Stimulated activated CD4-positive, alpha-beta T cell treated with anti-CD3 and anti-CD28 coated beads, Interleukin-1b, Interleukin-23, amount 100 ng/mL, for 48 hours (primary cell): ENCODE results near the gene ELL2.
"Not testable (repeated sequence)": the region's sequence is repeated elsewhere in the genome, so short reads cannot be mapped to it uniquely, and the experiment has no call there.

ENCODE experiments used
- DNase-seq: peaks from one replicate; pipeline ENCODE4 v3.0.0-alpha.2; 2020

ELL2 gene

DNA sequence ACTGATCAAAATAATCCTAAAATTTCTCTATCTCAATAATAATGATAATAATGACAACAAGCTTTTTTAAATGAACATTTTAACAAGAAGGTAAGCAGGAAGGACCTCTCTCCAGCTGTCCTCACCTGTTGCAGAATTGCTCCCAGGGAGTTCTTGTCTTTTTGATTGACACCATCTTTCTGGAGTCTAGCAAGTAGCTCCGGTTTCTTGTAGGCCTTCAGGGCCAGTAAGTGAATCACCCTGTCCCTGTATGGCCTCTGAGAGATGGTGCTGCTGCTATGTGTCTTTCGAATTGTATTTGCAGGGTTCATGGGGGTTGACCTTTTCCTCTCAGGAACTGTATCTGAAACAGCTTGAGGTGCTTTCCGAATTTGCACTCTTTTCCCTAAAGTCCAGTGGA lies 55.3 kb downstream of the ELL2 start:
- DNase-seq, result not testable (repeated sequence)

DNA sequence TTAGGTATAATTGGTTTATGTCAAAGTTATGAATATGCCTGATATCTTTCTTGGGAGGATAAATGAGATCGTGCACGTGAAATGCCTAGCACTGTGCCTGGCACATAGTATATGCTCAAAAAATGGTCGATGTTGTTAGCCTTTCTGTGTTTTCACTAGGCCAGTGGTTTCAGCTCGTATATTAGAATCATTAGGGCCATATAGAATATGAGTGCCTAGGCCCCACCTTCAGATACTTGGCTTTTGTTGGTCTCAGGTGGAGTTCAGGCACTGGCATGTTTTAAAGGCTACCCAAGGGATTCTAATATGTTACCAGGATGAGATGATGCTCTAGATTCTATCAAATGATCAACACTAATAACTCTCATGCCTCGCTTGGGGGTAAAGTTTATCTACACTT lies 56.8 kb downstream of the ELL2 start:
- no peak for DNase-seq

DNA sequence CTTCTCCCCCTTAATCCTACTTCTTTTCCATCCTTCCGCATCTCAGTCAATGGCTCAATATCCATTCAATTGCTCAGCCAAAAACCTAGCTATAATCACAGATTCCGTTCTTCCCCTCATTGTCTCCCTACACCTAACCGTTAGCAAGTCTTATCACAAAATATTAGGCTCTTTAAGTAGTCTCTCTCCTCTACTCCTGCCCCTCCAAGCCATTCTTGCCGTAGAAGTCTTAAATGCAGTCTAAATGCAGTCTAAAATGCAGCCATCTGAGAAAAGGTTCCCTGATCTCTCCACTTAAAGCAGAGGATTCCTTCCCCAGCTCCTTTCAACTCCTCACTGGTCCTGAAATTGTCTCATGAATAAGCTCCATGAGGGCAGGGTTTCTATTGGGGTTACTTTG lies 57.8 kb downstream of the ELL2 start:
- DNase-seq, result no peak

DNA sequence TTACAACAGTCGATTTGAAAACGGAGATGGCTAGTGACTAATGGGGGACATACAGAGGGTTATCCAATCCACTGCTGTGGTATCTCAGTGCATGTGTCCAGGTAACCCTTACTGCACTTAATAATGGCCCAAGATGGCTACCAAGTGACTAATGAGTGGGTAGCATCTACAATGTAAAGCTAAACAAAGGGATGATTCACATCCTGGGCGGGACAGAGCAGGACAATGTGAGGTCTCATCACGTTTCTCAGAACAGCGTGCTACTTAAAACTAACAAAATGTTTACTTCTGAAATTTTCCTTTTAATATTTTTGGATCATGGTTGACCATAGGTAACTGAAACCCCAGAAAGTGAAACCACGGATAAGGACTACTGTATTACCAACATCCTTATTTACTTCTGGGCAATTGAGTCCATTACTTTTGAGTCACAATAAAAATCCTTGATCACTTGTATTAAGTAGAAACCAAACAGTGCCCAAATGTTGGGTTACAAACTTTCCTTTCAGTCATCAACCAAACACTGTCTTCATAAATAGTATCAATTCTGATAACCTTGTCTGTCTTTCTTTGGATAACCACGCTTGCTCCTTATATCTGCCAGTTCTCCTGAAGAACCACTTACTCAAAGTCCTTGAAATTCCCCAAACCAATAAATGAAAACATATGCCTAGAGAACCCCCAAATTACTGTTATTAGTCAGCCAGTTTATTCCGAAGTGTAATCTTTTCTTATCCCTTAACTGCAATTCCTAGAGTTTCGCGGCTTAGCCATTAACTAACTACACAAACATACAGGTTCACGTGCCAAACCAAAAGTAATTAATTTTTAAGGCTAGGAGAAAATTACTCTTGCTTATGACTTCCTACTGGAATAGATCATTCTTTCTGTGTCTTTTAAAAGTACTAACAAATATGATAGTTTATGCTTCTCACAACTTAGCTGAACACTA lies 59.7 kb downstream of the ELL2 start:
- DNase-seq, result peak; percentile 10

DNA sequence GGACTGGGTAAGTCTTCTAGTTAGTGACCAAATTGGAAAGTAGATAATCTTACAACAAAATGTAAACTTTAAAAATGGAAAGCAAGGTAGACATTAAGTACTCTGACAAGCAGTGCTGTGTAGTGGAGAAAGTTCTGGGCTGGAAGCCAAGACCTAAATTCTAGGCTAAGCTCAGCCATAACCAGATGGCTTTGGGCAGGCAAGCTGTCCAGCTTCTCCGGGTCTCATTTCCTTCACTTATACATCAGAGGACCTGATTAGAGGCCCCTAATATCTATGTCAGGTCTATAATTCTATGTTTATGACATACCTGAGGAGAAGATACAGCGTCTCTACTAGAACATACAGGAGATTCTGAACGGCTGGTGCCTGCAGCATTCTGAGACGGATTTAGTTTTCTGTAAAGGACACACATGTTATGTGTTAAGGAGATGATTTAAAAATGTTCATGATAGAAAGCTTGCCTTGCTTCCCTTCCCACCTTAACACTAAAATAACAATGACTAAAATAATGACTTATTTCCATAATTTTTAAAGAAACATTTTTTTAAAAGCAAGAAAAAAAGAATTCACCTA lies 61.2 kb downstream of the ELL2 start:
- DNase-seq, result no peak

DNA sequence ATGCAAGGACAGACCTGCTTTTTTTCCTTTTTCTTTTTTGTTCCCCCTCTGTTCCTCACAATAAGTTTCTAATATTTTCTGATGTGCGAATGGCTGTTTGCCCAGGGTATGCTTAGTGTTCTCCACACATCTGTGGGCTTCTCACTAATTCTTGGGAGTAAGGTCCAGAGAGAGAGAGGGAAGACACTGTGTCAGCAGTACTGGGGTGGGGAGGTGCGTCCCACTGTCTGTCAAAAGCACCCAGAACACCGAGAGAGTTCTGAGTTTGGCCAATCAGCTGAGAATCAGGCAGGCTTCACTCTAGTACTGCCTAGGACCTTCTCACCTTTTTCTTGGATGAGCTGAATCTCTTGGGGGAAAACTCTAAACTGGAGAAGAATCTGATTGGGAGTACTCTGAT lies 61.8 kb downstream of the ELL2 start:
- DNase-seq, result no peak

DNA sequence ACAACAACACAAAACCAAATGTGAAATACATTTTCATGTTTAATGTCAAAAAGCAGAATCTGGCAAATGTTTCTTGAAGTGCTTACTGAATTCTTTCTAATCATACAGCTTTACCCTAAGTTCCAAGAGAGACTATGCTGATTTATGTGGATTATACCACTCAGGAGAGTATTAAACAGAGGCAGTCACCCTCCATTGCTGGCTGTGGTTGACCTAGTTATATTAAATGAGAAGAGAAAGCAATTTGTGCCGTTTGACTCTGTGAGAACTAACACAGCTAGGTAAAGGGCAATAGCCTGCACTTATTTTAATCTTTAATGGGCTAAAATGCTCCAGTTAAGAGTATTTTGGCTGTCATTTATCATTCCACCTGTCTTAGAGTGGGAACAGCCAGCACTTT lies 62.6 kb downstream of the ELL2 start:
- DNase-seq, result no peak

DNA sequence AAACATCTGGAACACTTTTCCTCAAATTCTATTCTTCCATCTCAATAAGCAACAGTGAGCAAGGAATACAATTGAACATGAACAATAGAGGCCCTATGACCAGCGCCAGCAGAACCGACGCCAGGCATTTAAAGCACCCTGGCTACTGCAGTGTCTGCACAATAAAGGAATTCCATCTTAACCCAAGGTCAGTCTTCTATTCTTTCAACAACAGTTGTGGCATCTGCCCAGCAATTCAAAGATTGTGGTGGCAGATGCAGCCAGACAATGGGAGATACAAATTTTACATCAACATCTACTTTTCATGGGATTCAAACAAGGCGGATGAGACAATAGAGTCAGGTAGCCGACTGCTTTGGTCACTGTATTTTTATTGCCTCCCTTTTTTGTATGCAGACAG lies 65.9 kb downstream of the ELL2 start:
- no peak for DNase-seq

DNA sequence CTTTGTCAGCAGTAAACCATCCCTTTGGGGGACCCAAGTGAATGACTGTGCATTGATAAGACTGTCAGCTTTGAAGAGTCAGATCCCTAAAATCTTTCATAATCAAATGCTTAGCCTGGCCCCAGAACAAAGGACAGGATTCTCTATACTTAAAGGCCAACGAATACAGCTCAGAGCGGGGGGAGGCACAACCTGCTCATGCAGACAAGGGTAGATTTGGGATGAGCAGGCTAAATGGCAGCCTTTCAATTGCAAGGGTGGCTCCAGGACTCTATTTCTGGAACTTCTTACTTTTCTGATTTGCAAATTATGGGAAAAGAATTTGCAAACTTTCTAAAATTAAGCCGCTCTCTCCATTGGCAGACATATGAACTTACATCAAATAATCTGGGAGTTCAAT lies 66.4 kb downstream of the ELL2 start:
- no peak for DNase-seq

DNA sequence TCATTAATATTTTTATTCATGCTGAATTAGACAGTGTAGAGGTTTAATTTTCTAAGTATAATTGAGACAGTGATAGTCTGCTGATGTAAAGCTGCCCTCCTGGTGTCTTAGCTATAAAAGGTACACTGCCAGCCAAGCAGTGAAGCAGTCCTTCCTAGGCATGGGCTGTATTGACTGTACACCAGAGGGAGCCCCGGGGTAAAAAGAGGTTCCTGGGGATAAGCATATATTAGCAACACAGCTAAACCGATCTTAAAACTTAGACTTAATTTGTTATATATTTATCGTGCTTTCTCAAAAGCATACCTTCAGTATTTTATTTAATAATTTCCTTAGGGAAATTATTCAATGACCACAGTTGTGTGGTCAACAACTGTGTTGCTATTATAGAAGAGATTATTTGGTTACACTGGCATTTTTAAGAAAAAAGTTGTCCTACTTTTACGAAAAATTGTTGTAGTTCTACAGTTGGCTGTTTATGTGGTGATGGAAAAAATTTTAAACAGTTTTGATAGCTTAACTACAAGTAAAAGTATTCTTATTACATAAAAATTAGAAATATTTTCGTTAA lies 68.8 kb downstream of the ELL2 start:
- peak; percentile 22 for DNase-seq

DNA sequence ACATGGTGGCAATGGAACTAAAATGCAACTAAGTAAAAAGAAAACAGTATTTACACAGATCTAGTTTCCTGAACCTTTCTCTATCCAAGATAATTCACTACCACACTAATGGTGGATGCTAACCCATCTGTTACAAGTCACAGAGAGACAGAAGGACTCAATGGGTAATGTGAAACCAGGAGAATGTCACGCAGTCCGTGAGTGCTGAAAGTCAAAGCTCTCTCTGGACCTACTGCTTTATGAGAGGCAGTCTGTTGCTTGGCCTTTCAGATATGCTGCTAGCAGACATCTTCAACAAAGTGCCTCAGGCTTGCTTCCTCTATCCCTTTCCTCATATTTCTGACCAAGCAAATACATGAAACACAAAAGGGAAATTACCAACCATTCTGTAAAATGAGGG lies 70.2 kb downstream of the ELL2 start:
- no peak for DNase-seq

DNA sequence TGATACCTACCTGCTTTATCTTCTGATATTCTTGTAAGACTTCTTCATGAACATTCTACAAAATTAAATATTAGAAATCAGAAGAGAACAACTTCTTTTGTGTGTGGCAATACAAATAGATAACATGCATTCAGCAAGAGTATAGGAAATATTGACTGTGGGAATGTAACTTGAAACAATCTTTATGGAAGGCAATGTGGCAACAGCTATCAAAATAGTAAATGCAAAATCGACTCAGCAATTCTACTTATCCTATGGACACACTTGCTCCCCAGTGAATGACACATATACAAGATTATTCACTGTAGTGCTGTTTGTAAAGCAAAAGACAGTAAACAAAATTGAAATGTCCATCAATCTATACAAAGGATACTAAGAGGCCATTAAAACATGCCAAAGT lies 72.6 kb downstream of the ELL2 start:
- no peak for DNase-seq

DNA sequence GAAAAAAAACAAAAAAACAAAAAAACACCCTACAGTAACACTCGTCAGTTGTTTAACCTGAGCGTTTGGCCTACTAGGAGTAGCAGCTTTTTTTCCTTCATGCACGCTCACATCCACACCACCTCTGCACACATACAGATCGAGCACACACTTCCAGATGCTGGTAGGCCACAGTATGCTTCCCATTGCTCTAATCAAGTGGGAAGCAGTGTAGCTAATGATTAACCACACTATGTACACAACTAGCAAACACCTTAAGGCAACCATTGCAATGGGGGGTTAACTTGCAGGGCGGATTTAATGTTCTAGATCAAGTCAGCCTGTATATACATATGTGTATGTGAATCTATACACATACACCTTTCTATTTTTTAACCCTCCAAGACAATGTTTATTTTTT lies 73.7 kb downstream of the ELL2 start:
- no peak for DNase-seq

DNA sequence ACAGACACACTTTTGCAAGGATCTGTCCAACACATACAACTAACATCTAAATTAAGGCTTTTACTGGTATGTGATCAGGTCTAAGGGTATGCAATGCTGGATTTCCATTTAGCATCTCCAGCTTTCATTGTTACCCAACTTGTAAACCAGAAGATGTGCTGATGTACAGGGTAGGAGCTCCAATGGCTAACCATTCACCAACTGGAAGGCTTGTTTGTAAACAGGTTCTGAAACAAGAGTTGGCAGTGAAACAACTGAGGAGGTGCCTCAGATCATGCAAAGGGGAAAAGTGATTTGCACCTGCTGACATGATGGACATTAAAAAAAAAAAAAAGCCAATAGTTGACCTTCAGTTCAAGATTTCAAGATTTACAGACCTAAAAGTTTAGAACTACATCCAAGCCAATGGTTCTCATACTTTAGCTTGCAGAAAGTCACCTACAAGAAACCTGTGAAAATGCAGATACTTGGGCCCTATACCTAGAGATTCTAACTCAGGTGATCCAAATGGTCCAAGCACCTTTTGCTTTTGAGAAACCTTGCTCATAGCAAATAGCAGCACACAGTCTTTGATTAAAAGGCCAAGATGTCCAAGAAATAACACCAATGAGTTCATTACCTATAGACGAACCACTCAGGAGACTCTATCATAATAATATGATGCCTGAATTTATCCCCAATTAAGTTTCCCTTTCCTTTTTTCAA lies 75.2 kb downstream of the ELL2 start:
- DNase-seq, result no peak

DNA sequence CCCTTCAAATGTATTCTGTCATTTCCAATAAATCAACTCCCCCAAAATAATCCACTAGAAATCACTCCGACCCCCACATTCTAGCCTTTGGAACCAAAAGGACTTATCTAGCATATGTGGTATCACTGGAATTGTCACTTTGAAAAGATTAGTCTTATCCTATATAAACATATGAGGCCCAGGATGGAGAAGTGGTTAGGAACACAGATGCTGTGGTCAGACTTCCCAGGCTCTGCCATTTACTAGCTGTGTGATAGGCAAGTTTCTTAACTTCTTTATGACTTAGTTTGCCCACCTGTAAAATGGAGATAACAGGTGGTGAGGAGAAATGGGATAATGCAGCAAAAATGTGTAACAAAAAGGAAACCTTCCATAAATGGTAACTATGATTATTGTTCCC lies 77.1 kb downstream of the ELL2 start:
- DNase-seq, result no peak

DNA sequence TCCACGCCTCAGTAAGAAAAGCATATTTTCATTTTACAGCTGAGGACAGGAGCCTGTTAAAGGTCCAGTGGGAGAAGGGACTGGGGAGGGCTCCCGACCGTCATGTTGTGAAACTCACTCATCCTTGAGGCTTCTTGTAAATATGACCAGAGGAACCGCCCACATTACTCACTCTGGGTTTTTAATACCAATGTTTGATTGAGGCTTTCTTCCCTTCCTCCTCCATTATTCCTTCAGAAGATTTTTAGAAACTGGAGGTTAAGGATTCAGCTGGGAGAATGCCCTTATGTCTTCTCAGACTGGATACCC lies 77.7 kb downstream of the ELL2 start:
- DNase-seq, result no peak

DNA sequence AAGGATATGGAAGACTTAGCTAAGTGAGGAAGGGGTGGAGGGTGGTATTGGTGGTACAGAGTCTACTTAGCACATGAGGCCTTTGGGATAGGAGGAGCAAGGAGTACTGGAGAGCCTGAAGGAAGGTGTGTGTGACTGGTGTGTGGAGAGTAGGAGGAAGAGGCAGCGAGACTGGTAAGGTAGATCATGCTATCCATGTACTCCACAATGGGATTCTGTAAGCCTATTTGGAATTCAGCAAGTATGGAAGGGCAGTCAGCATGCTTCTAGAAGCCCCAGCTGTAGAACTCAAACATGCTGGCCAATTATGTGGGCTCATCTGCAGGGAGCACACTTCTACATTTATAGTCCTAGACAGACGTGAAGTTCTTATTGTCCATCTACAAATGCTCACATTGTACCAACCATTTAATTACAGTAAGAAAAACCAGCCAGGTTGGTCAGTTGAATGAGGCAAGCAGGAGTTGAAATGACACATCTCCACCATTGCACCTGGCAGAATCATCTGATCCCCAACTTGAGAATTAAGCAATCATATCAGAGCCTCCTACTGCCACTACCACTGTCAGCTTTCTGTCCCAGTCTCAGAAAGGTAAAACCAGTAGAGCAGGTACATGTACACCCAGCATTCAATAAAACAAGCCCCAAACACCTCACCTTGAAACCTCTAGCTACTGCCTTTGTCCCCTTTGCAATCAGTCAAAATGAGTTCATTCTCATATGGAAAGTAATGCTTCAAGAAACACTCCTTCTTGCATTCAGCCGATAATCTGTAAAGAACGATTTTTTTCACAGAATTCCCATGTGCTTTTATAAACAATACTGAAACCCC lies 78.2 kb downstream of the ELL2 start:
- no peak for DNase-seq

DNA sequence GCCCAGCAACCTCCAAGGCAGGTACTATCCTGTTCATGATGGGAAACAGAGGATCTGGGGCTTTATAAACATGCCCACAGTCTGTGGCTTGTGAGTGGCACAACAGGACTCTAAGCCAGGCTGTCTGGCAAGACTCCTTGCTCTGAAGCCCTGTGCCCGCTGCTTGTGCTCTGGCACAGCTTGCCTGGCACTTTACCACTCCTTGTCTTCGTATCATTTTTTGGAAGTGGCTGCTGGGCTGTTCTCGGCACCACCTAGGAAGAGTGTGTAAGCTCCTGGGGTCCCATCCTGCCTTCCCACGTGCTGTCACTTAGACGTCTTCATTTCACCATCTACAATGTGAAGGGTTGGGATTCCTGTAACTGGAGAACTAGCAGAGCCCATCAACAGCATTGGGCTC lies 79.8 kb downstream of the ELL2 start:
- no peak for DNase-seq

DNA sequence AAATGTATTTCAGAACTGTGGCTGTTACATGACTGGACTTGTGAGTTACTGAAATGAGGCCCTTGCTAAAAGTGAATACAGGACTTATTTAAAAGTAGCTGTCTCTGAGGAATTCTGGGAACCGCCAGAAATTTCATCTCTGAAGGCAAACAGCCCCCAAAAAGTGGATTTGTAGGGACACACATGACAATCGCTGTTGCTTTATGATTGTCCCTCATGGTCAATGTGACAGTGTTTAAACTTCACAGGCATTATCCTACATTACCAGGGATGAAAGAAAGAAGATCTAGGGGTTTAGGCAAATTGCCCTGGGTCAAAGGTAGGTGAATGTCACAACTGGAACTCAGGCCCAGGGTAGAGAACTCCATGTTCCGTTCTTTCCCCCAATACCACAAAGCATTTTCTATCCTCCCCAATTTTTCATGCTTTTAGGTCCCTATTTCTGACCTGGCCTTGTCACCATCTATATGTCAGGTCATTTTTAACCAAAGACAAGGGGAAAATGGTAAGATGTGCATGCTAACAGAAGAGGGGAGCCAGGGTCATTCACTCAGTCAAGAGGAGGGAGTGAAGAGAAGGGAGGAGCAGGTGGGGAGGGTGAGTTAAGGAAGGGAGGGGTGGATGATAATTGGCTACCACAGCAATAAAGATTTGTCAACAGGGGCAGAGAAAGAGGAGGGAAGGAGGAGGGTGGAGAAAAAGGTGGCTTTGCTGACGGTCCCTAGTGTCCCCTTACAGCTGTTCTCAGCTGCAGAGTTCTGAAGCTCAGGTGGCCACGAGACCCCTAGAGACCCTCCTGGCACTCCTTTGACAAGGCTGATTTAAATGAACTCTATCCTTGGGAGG lies 81.3 kb downstream of the ELL2 start:
- DNase-seq, result no peak

DNA sequence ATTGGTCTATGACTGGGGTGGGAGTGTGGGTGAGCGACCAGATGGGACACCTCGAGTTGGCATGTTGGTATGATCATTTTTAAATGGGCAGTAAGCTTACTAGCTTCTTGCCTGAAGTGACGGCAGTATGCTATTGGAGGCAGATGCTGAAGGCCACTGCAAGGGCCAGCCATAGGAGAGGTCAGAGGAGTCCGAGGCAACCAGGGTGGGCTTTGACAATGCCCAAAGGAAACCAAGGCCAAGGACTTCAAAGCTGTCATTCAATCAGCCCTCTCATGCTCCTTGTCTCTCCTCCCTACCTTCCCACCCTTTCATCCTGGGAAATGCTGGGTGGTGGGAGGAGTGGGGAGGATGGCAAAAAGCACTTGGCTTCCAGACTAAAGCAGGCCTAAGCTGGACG lies 82.0 kb downstream of the ELL2 start:
- no peak for DNase-seq

DNA sequence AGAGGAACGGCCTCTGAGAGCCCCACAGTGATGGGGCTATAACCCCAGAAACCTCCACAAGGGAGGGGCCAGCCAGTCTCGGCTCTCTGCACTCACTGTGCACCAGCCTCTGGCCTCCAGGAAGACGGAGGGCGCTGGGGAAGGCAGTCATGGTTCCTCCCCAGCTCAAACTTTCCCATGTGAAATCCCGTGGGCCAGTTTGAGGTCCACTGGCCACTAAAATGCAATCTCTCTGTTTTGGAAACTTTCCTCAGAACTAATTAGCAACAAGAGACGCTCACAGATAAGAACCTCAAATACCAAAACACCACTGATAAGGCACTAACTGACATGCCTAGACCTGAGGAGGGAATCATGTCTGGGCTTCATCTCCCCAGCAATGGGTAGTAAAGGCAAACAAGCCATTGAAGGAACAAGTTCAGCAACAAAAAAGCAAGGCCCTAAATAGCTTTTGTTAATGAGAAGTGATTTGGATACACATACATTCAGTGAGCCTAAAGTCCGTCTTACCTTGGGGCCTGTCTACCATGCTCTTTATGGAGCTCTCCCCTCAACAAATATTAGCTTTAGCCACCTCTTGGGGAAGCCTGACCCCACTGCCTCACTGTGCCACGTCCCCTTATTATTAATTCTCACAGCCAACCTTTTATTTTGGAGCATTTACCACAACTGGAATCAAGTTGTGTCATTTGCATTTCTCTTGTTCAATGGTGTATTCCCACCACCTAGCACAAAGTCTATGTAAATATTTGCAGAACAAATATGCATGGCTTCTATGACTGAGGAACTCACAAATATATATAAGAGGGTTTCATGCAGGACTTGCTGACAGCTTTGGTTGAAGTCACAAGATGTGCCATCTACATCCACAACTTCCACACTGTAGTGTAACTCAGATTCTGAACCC lies 83.0 kb downstream of the ELL2 start:
- no peak for DNase-seq
